Breast epithelium (tissue), 4 donors: ENCODE measurements around the gene RNF19B. TPM values are rescaled to one million over a fixed set of nuclear protein-coding genes. Genes with fewer than 3 reads are reported as not detected.

Experiments
- DNase-seq, 2 donors: peaks; one replicate each; pipeline ENCODE4 v3.0.0-alpha.2; 2019; ENCODE audit warnings: low spot score in 2 of 2
- H3K27ac ChIP-seq, 2 donors: fragments of 200-600 bp; sonication (generic) in 1 of 2; one replicate each; pipeline ENCODE4 v1.5.1; 2016 to 2019; ENCODE audit warnings: mild to moderate bottlenecking in 1 of 2
- H3K27me3 ChIP-seq, 2 donors: fragments of 200-600 bp; sonication (generic) in 1 of 2; one replicate each; pipeline versions ENCODE4 v1.5.1 to v1.6.0; 2017 to 2019; ENCODE audit warnings: control low read depth in 1 of 2, mild to moderate bottlenecking in 1 of 2
- H3K36me3 ChIP-seq: fragments of 200-600 bp; one replicate; pipeline ENCODE4 v1.5.1; 2019
- H3K4me1 ChIP-seq, 2 donors: fragments of 200-600 bp; sonication (generic); one replicate each; pipeline ENCODE4 v1.5.1; 2016 to 2019; ENCODE audit warnings: control low read depth in 1 of 2
- H3K4me3 ChIP-seq, 3 donors: fragments of 200-600 bp; sonication (generic); 1 replicate in 2 of 3; 2 replicates in 1 of 3; pipeline ENCODE4 v1.5.1; 2016 to 2019; ENCODE audit warnings: mild to moderate bottlenecking in 3 of 3, moderate library complexity in 2 of 3
- H3K9me3 ChIP-seq, 2 donors: fragments of 200-600 bp; sonication (generic) in 1 of 2; one replicate each; pipeline ENCODE4 v1.5.1; 2016 to 2019; ENCODE audit warnings: control low read depth in 1 of 2
- CTCF ChIP-seq, 3 donors: fragments of 450-650 bp; IDR thresholded peaks; one replicate each; pipeline ENCODE4 v1.5.1; 2016 to 2017; ENCODE audit warnings: antibody characterized with exemption in 3 of 3, mild to moderate bottlenecking in 3 of 3, moderate library complexity in 3 of 3
- POLR2A ChIP-seq: fragments of 450-650 bp; IDR thresholded peaks from one replicate; pipeline ENCODE4 v1.6.1; 2016; ENCODE audit warnings: antibody characterized with exemption, mild to moderate bottlenecking, moderate library complexity
- POLR2AphosphoS5 ChIP-seq, 3 donors: sonication (generic); formaldehyde crosslinking; IDR thresholded peaks; one replicate each; pipeline ENCODE4 v1.6.1; 2017; ENCODE audit warnings: antibody characterized with exemption in 3 of 3
- intact Hi-C: fragments of 100-400 bp; cut with DNase I; formaldehyde crosslinking; loops from one replicate; pipeline ENCODE4 v1.15.1; 2023; ENCODE audit warnings: low total_unique reads
- total RNA-seq, 3 donors: library from RNA; depleted of rRNA; stranded (reverse); fragments of >200 nt; gene quantifications; one replicate each; pipeline ENCODE4 v1.1.0, GENCODE V29; 2016

Gene RNF19B
- total RNA-seq, 3 donors from 2014 or later: 15.7 to 22.5 (median 16.7) TPM

GRCh38 chr1:32897082-32898049, 67.2 kb downstream of the RNF19B start:
- H3K9me3 ChIP-seq: no peaks in the 10 kb centered on the region
- intact Hi-C loops: no loop called here
- no peak overlapping the region for H3K27ac ChIP-seq
- TF ChIP-seq CTCF (IDR thresholded peaks at IDR 0.05): no peak
- TF ChIP-seq POLR2A: no peak
- TF ChIP-seq POLR2AphosphoS5 (IDR thresholded peaks at IDR 0.05): no peak
- H3K4me1 ChIP-seq: peaks cover 4 to 7% of the 10 kb centered on the region in 2 donors
- H3K36me3 ChIP-seq: no peaks in the 10 kb centered on the region
- no peak overlapping the region for H3K4me3 ChIP-seq
- no peaks in the 10 kb centered on the region for H3K27me3 ChIP-seq
- DNase-seq: no peak

- no peaks in the 10 kb centered on the region for H3K27me3 ChIP-seq
- DNase-seq: no peak
- H3K36me3 ChIP-seq: no peaks in the 10 kb centered on the region
- H3K27ac ChIP-seq: no peak overlapping the region
- intact Hi-C loops: no loop called here
- TF ChIP-seq CTCF (IDR thresholded peaks at IDR 0.05) (no peak), POLR2AphosphoS5 (IDR thresholded peaks at IDR 0.05) (no peak), POLR2A (no peak)
- H3K4me1 ChIP-seq: peaks cover 4 to 7% of the 10 kb centered on the region in 2 donors
- no peaks in the 10 kb centered on the region for H3K9me3 ChIP-seq
- no peak overlapping the region for H3K4me3 ChIP-seq
These were observed 68.2 kb downstream of the RNF19B start for GRCh38 chr1:32896451-32896850.

- intact Hi-C loops: no loop called here
- no peak for TF ChIP-seq CTCF (IDR thresholded peaks at IDR 0.05)
- TF ChIP-seq POLR2A: no peak
- TF ChIP-seq POLR2AphosphoS5 (IDR thresholded peaks at IDR 0.05): no peak
- DNase-seq: no peak
- H3K9me3 ChIP-seq: no peaks in the 10 kb centered on the region
- H3K4me1 ChIP-seq: peaks cover 2 to 5% of the 10 kb centered on the region in 2 donors
- no peaks in the 10 kb centered on the region for H3K27me3 ChIP-seq
- no peak overlapping the region for H3K27ac ChIP-seq
- no peak overlapping the region for H3K4me3 ChIP-seq
- H3K36me3 ChIP-seq: no peaks in the 10 kb centered on the region
These were observed 69.0 kb downstream of the RNF19B start for GRCh38 chr1:32895325-32896215.

GRCh38 chr1:32894681-32895080, 69.9 kb downstream of the RNF19B start:
- no peak for DNase-seq
- TF ChIP-seq POLR2A: no peak
- TF ChIP-seq CTCF (IDR thresholded peaks at IDR 0.05): no peak
- no peak for TF ChIP-seq POLR2AphosphoS5 (IDR thresholded peaks at IDR 0.05)
- intact Hi-C loops: no loop called here
- H3K4me3 ChIP-seq: no peak overlapping the region
- no peak overlapping the region for H3K27ac ChIP-seq
- H3K4me1 ChIP-seq: peaks cover 0 to 4% of the 10 kb centered on the region in 2 donors
- H3K36me3 ChIP-seq: no peaks in the 10 kb centered on the region
- no peaks in the 10 kb centered on the region for H3K27me3 ChIP-seq
- no peaks in the 10 kb centered on the region for H3K9me3 ChIP-seq
